ENCODE measurements around the gene PLA2G4A. TPM values are rescaled to one million over a fixed set of nuclear protein-coding genes. Genes with fewer than 3 reads are reported as not detected.

PLA2G4A gene
- total RNA-seq, 1 experiment from 2014 or later, result 2.0 TPM

DNA sequence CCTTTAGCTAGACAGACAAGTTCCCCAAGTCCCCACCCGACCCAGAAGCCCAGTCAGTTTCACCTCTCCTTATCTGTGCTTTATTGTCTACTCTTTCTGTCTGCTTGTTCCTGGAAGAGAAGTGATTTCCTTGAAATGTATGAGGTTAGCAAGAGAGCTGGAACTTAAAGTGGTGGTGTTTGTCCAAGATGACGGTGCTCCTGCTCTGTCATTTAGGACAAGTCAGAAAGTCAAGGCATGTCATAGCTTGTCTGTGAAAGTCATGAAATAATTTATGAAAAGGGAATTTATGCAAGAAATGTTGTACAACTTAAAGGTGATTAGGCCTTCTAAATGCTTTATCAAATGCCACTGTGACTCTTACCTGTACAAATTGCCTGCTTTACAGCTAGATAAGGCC is 178.1 kb downstream of the PLA2G4A start:
- Histone ChIP-seq H3K36me3 (ENCODE audit: control insufficient read depth, insufficient read depth, low read length) (no peaks in the 10 kb centered on the region), H3K4me3 (ENCODE audit: low read depth, low read length) (no peak overlapping the region), H3K27me3 (replicated peaks; ENCODE audit: control insufficient read depth, insufficient read depth, low read length) (no peaks in the 10 kb centered on the region), H3K9me3 (no peaks in the 10 kb centered on the region), H3K4me1 (no peaks in the 10 kb centered on the region)
- TF ChIP-seq CTCF (IDR thresholded peaks at IDR 0.05; ENCODE audit: insufficient read depth in 1 of 2, low read depth in 1 of 2, low read length in 1 of 2, severe bottlenecking in 1 of 2, unreplicated experiment in 1 of 2), result no peak
- H3K4me1 Mint-ChIP-seq (ENCODE audit: low read depth, unreplicated experiment), result no peaks in the 10 kb centered on the region
- H3K27me3 Mint-ChIP-seq (ENCODE audit: insufficient read depth, unreplicated experiment), result no peaks in the 10 kb centered on the region
- intact Hi-C loops (cut with micrococcal nuclease; ENCODE audit: unreplicated experiment), result no loop called here
- H3K27ac Mint-ChIP-seq (ENCODE audit: unreplicated experiment), result no peak overlapping the region
- no peak overlapping the region for H3K4me3 Mint-ChIP-seq (ENCODE audit: unreplicated experiment)
- no peak for DNase-seq
- ChIA-PET POLR2A (no interaction called here), CTCF (interaction anchor here (0.5 kb wide), 1 partner anchor 45 kb away, joined by 3 read pairs; no protein-coding TSS in a partner anchor)
- peaks cover 6% of the 10 kb centered on the region for H3K9me3 Mint-ChIP-seq (ENCODE audit: unreplicated experiment)
- BruUV-seq (replicated peaks), result no TSS peak
- H3K36me3 Mint-ChIP-seq (ENCODE audit: insufficient read depth, unreplicated experiment), result no peaks in the 10 kb centered on the region

GRCh38 chr1:187009320-187009719 is 180.6 kb downstream of the PLA2G4A start:
- no peak for DNase-seq
- Histone ChIP-seq H3K4me3 (ENCODE audit: low read depth, low read length) (no peak overlapping the region), H3K9me3 (no peaks in the 10 kb centered on the region), H3K4me1 (no peaks in the 10 kb centered on the region), H3K27me3 (replicated peaks; ENCODE audit: control insufficient read depth, insufficient read depth, low read length) (no peaks in the 10 kb centered on the region), H3K36me3 (ENCODE audit: control insufficient read depth, insufficient read depth, low read length) (no peaks in the 10 kb centered on the region)
- intact Hi-C loops (cut with micrococcal nuclease; ENCODE audit: unreplicated experiment), result no loop called here
- peaks cover 6% of the 10 kb centered on the region for H3K9me3 Mint-ChIP-seq (ENCODE audit: unreplicated experiment)
- no peaks in the 10 kb centered on the region for H3K27me3 Mint-ChIP-seq (ENCODE audit: insufficient read depth, unreplicated experiment)
- no peak overlapping the region for H3K4me3 Mint-ChIP-seq (ENCODE audit: unreplicated experiment)
- BruUV-seq (replicated peaks), result no TSS peak
- POLR2A ChIA-PET, result no interaction called here
- H3K36me3 Mint-ChIP-seq (ENCODE audit: insufficient read depth, unreplicated experiment), result no peaks in the 10 kb centered on the region
- H3K4me1 Mint-ChIP-seq (ENCODE audit: low read depth, unreplicated experiment), result no peaks in the 10 kb centered on the region
- TF ChIP-seq CTCF (IDR thresholded peaks at IDR 0.05; ENCODE audit: insufficient read depth in 1 of 2, low read depth in 1 of 2, low read length in 1 of 2, severe bottlenecking in 1 of 2, unreplicated experiment in 1 of 2), result no peak
- CTCF ChIA-PET, result no interaction called here
- H3K27ac Mint-ChIP-seq (ENCODE audit: unreplicated experiment), result no peak overlapping the region

DNA sequence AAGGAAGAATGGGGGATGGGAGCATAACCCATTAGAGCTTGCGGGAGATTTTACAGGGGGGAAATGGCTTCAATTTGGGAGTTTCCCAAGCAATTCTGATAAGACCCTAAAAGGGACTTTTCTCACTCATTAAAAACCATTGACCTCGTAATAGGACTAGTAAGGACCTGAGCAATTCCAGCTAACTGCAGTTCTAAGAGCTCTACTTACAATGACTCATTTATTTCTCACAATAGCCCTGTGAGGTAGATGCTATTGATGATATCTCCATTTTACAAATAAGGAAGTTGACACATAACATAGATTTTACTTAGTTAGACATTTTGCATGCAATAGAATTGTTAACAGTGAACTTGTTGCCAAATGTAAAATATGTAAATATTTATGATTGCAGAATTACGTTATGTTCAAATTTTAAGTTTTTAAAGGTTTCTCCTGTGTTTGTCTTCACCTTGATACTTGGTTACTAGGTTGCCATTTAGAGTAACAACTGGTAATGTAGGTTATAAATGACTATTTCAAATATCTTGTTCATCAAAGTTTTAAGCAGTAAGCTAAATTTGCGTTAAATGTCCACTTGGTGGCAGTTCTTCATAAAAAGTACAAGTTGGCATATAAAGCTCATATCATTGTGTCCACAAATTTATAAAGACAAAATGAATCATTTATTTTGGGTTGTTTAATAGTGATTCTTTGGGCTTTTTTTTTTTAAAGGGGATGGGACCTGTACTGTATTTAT is 182.0 kb downstream of the PLA2G4A start:
- H3K4me3 Mint-ChIP-seq (ENCODE audit: unreplicated experiment), result no peak overlapping the region
- Histone ChIP-seq H3K36me3 (ENCODE audit: control insufficient read depth, insufficient read depth, low read length) (no peaks in the 10 kb centered on the region), H3K9me3 (no peaks in the 10 kb centered on the region), H3K4me3 (ENCODE audit: low read depth, low read length) (no peak overlapping the region), H3K4me1 (no peaks in the 10 kb centered on the region), H3K27me3 (replicated peaks; ENCODE audit: control insufficient read depth, insufficient read depth, low read length) (no peaks in the 10 kb centered on the region)
- DNase-seq, result no peak
- BruUV-seq (replicated peaks), result no TSS peak
- no peaks in the 10 kb centered on the region for H3K27me3 Mint-ChIP-seq (ENCODE audit: insufficient read depth, unreplicated experiment)
- H3K36me3 Mint-ChIP-seq (ENCODE audit: insufficient read depth, unreplicated experiment), result no peaks in the 10 kb centered on the region
- H3K4me1 Mint-ChIP-seq (ENCODE audit: low read depth, unreplicated experiment), result no peaks in the 10 kb centered on the region
- intact Hi-C loops (cut with micrococcal nuclease; ENCODE audit: unreplicated experiment), result no loop called here
- ChIA-PET POLR2A (no interaction called here), CTCF (interaction anchor here (0.6 kb wide), 1 partner anchor 70 kb away, joined by 4 read pairs; no protein-coding TSS in a partner anchor)
- no peak for TF ChIP-seq CTCF (IDR thresholded peaks at IDR 0.05; ENCODE audit: insufficient read depth in 1 of 2, low read depth in 1 of 2, low read length in 1 of 2, severe bottlenecking in 1 of 2, unreplicated experiment in 1 of 2)
- no peak overlapping the region for H3K27ac Mint-ChIP-seq (ENCODE audit: unreplicated experiment)
- peaks cover 6% of the 10 kb centered on the region for H3K9me3 Mint-ChIP-seq (ENCODE audit: unreplicated experiment)
